GM18873 (cell line): ENCODE data around the gene MME.
"Not testable (repeated sequence)": the region's sequence is repeated elsewhere in the genome, so short reads cannot be mapped to it uniquely, and the experiment has no call there.

ENCODE experiments used
- ATAC-seq: cut with Tn5 transposase; IDR thresholded peaks from one replicate; pipeline ENCODE4 v1.9.1; 2021; ENCODE audit warnings: mild to moderate bottlenecking, moderate library complexity, moderate number of reproducible peaks; ENCODE audit not compliant: unreplicated experiment, low FRiP score

Gene MME

DNA sequence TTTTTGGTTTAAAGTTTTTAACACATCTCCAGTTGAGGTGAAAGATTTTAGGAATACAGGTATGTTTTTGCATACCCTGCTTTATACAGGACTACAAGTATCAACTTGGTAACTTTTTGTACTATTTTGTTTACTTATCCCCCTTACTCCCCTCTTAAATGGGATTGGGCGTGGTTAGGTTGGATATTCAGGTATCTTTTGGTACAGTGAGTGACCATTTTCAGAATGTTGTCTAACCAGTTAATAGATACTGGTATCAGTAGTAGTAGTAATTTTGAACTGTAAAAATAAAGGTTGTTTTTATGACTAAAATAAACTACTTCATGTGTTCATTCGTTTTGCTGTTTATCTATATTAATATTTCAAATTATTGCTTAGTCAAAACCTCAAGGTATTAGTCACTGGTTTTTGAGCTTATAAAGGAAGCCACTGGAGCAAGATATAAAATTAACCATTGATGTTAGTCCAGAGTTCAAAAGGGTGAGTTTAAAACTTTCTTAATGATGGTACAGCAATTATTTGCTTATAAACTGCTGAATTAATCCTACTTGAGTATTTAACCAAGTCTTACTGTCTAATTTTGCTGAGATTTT, 3.3 kb downstream of the MME start:
- ATAC-seq, result no peak

DNA sequence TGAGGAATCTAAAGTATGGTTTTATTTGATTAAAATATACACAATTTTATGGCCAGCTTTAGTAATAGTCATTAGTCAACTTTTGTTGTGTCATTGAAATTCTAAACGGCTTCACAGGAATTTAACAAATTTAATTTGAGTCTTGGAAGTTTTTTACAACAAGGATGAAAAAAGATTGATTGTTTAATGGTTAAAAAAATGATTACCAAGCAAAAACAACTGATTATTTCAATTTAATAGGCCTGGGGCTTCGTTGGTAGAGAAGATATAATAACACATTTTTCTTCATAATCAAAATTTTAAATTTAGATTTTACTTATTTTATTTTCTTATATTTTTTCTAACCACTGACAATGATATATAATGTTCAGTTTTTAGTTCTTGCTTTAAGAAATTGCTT, 4.4 kb downstream of the MME start:
- ATAC-seq, result no peak

DNA sequence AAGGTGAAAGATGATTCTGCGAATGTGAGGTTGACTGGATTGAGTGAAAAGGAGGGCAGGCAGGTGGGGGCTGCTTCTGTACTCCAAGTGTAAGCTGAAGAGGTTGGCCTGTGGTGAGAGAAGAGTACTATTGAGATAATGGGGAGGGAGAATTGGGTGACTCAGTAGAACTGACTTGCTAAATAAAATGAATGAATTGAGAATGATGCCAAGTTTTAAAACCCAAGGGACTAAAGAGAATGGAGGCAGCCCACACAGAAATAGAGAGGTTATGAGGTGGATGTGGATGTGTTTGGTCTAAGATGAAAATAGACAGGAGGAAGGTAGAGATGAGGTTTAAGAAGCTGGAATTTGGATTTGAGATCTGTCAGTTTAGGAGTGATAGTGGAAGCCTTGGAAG, 5.9 kb downstream of the MME start:
- no peak for ATAC-seq

DNA sequence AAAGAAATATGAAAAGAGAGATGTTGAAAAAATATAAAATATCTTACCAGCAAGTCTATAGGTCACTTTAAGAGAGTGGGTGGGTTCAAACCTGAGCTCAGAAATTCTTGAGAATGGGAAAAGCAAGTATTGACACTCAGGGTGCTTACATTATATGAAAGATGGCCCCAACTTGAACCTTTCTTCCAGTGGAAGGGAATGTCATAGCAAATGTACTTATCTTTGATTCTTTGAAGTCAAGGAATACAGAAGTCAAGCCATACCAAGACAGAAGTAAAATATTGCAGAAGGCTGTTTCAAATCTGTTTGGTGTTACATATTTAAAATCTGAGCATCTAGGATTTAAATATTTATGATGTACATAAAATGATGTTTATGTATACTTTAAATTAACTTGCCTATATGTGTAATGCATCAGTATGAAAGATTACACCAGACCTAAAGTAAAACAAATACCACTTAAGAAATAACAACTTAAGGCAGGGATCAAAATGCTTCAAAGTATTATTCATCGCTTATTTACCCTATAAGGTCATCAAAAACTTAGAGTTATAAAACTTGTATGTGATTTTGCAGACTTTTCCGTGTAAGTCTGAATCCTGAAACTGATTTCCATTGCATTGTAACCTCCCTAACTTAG, 8.7 kb downstream of the MME start:
- no peak for ATAC-seq

DNA sequence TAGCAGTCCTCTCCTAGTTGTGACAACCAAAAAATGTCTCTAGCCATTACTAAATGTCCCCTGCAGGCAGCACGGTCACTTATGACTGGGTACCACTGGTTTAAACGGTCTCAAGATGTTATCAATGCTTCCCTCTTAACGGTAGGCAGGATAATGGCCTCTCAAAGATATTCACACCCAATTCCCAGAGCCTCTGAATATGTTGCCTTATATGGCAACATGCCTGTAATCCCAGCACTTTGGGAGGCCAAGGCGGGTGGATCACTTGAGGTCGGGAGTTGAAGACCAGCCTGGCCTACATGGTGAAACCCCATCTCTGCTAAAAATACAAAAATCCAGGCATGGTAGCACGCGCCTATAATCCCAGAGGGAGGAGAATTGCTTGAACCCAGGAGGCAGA, 9.4 kb downstream of the MME start:
- no peak for ATAC-seq

DNA sequence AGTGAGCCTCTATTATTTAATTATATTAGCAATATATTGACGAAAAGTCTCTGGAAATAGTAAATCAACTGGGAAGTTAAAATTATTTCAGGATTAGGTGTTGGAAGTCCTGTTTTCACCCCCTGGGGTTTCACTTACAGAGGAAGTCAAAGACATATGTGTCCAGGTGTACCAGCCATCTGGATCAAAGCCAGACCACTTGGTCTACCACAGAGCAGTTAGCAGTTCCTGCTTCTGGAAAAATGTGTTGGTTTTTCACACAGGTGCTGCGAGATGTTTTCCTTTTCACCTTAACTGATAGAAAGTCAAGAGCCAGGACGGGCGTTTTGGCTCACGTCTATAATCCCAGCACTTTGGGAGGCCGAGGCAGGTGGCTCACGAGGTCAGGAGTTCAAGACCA, 13.1 kb downstream of the MME start:
- no peak for ATAC-seq

DNA sequence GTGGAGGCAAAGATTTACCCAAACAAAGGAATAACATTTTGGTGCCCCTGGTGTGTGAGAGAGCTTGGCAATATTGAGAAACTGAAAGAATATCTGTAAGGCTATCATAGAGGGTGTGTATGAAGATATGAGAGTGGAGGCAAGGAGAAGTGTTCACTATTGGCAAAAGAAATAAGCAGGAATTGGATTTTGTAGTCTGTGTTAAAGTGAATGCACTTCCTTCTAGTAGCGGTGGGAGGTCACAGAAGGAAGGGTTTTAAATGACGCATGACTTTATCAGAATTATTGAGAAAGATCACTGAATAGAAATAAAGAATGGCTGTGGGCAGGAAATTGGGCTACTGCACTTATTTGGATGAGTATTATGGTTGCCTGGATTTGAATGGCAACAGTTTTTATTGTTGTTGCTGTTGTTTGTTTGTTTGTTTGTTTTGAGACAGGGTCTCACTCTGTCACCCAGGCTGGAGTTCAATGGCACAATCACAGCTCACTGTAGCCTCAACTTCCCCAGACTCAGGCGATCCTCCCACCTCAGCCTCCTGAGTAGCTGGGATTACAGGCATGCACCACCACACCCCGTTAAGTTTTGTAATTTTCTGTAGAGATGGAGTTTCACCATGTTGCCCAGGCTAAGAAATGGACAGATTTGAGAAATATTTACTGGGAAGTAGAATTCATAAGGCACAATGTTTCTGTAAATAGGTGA, 16.3 kb downstream of the MME start:
- ATAC-seq, result no peak

DNA sequence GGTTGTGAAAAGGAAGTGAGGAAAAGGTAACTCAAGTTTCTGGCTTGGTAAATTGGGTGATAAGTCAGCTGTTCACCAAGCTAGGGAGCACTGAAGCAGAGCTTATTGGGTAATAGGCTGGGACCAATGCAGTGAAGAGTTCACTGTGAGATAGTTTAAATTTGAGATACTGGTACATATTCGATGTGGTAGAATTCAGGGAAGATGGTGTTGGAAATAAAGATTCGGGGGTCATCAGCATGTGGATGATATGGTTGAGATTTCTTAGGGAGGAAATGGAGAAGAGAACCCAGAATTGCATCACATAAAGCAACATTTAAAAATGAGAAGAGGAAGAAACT, 16.9 kb downstream of the MME start:
- ATAC-seq, result no peak

DNA sequence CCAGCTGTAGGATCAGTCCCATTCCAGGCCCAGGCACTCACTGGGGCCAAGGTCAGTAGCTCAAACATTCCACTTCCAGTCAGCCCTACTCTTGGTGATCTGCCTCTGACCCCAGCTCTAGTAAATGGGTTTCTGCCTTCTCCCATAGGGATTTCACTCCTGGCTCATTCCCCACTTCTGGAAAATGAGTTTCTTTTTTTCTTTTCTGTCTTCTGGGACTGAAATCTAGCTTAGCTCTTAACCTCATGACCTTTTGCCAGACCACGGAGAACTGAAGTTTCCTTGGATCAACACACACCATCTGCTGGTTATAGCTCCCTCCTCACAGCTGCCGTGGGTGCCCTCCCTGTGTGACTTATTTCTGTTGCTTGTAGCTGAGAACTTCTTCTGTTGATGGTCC, 21.3 kb downstream of the MME start:
- no peak for ATAC-seq

DNA sequence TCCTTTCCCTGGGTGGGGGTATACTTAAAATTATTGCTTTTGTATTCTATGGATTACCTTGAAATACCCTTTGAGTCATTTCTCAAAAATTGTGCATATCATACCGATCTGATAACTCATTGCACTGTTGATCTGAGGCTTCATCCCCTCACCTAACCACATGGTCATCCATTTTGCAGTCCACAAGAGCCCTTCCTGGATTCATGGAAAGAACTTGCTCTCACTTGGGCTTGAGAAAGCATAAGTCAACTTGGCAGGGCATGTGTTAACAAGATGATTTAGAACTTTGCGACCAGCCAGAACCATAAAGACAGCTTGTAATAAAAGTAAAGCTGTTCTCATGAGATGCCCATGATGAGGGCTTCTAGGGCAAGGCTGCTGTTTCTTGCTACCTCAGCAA, 22.2 kb downstream of the MME start:
- no peak for ATAC-seq

DNA sequence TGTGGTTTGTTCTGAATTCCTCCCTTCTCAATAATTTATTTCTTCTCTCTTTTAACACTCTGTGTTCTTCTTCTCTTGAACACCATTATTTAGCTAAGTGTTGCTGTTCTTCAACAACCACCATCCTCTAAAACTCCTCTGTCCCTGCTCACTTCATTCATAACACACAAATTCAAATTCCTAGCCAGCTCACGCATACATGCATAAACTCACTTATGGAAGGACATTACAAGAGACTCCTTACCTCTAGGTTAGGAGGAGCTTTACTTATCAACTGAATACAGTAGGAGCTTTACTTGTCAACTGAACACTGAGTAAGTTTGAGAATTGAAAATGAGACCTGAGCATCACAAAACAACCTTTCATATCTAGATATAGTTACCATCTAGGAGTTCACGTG, 23.6 kb downstream of the MME start:
- no peak for ATAC-seq

DNA sequence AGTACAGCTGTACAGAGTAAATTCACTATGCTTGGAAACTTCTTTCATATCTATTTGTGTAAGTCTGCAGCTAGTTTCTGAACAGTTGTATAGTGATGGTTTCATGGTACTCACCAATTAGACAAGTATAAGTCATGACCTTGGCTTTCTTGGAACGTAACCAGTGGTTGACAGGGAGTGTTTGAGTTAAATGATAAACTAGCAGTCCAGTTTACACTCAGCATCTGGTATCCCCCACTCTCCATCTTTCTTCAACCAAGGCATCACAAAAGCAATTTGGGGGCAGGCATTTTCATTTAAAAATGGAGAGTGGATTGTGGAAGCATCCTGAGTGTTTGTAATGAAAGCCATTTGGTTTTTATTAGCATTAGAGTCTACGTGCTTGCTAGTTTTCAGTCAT, 26.0 kb downstream of the MME start:
- no peak for ATAC-seq

DNA sequence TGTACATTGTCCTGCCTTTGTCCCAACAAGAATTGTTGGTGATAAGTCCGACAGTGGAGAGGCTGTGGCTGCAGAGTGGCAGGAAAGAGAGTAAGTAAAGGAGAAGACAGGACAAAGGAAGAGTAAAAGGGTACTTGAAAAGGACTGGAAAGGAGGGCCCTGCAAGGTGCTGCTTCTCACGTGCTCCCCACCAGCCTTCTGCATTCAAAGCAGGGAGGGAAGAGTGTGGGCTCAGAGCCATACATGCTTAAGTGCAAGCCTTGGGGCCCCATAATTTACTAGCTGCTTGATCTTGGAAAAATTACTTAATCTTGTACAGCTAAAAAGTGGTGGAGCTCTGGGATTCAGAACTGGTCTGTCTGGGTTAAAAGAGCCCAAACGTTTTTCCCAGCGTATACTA, 29.9 kb downstream of the MME start:
- no peak for ATAC-seq

DNA sequence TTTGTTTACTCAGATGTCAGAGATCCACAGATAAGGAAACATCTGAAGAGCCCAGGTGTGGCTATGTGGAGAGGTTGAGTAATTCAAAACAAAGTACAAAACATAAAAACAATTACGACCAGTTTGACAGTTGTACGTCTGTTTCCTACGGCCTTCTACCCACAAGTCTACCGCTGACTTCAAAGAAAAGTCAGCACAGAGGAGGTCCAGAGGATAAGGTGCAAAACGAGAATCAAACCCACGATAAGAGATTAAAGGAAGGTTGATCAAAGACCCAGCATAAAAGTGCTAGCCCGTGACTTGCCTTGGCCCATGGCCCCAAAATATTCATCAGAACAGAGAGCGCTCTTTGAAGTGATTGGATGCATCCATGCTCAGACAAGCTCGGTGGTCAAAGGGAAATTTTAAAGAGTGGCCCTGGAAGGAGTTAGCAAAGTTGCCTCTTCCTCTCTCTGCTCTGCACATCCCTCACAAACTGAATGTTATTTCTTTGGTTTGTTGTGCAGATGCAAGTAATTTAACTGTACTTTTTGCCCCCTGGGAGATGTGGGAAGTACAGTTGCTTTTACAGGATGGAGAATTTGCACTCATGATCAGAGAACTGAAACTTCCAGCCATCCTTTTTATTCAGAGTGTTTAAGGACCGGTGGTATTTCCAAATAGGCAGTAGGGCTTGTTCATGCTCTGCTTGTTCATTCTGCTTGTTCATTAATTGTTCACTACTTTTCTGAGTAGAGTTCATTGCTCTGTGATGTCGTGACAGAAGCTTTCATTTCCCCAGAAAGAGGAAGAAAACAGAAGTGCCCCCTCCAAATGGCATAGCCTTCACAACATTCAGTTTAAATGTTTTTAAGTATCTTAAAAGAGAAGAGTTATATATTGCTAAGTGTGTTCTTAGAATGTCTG, 31.1 kb downstream of the MME start:
- ATAC-seq, result no peak

DNA sequence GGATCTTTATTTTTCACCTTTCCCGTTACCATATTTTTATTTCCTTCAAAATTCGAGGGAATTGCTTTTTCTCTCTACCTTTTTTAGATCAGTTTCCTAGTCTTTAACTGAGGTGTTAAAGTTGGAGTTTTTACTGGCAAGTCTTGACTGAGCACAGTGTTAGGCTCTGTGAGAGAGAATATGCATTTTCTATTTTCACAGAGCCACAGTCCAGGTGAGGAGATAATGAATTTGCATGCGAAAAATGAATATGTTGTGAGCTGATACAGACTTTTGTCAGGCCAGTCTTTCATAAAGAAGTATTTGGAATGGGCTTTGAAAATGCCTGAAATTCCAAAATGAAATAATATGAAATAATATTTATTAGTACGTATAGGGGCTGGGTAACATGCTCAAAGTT, 31.9 kb downstream of the MME start:
- no peak for ATAC-seq

DNA sequence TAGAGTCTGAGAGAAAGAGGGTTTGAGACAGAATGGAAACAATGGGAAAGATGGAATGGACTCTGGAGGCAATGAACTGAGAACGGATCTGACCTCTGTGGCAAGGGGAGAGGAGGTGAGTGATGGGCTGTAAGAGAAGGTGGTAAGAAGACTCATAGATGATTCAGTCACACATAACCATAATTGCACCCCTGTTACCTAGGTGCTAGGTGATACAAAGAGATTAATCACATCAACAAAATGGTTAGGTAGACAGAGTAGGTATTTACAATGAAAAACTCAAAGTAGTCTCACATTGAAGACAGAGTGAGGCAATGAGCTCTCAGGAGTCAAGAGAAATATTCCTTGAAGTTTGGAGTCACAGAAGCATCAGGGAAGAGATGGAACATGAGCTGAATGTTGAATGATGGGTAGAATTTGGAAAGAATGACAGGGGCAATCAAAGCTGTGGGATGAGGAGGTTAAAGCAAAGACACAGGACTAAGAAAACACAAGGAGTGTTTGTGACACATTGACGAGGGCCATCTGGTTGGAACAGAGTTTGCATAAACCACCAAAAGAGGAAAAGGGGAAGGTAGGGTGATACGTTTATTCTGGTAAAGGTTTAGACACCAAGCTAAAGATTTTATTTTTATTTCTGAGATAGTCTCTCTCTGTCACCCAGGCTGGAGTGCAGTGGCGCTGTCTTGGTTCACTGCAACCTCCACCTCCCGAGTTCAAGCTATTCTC, 32.7 kb downstream of the MME start:
- ATAC-seq, result no peak

DNA sequence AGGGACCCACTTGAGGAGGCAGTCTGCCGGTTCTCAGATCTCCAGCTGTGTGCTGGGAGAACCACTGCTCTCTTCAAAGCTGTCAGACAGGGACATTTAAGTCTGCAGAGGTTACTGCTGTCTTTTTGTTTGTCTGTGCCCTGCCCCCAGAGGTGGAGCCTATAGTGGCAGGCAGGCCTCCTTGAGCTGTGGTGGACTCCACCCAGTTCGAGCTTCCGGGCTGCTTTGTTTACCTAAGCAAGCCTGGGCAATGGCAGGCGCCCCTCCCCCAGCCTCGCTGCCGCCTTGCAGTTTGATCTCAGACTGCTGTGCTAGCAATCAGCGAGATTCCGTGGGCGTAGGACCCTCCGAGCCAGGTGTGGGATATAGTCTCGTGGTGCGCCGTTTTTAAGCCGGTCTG, 44.6 kb downstream of the MME start:
- not testable (repeated sequence) for ATAC-seq

DNA sequence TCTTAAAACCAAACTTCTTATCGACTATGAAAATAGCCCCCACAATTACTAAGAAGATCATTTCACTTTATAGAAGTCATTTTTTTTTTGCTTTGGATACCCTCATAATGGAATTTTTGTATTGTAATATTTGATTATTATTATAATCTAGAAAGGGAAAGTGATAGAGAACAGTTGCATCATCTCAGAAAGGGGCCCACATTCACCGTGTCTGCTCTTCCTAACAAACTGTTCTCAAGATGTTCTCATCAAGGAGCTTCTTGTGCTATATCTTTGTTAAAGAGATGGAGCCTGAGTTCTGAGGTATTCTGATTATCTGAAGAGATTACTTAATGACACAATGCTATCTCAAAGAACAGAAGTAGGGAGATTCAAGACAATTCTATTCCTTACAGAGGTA, 49.3 kb downstream of the MME start:
- ATAC-seq, result no peak

DNA sequence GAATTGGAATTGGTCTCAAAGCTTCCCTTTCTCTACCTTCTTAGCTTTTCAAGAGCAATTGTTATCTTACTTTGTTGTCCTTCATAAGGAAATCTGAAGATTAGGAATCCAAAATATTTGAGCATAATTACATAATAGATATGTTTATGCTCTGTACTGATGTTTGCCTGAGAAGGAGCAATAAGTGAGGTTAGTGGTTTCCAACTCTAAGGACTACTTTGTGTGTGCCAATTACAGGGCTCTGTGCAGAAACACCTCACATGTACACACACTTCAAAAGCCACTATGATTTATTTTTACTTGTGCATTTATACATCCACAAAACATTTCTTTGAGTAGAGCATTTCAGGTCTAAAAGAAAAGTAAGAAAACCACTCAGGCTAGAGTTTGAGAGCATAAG, 49.9 kb downstream of the MME start:
- no peak for ATAC-seq

DNA sequence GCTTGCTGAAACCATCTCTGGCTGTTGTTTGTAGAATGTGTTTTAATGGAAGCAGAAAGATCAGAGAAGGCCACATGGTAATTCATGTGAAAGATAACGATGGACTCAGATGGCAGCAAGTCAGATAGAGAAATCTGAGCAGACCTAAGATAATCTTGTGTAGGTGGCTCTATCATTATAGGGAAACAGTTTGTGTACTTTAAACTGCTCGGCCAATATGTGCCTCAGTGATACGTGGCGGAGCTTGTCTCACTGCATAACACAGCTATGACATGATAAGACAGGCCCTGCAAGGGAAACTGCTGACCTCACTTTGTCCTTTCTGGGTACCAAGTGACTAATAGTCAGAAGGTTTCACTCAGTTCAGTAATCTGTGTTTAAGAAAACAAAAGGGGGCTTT, 51.0 kb downstream of the MME start:
- no peak for ATAC-seq

DNA sequence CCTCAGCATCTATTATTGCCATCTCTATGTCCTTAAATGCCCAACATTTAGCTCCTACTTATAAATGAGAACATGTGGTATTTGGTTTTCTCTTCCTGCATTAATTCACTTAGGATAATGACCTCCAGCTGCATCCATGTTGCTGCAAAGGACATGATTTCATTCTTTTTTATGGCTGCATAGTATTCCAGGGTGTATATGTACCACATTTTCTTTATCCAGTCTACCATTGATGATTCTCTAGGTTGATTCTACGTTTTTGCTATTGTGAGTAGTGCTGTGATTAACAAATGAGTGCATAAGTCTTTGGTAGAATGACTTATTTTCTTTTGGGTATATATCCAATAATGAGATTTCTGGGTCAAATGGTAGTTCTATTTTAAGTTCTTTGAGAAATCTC, 54.2 kb downstream of the MME start:
- not testable (repeated sequence) for ATAC-seq
